SIG-M5 (cell line): ENCODE results near the gene NOG.

Source experiments
- DNase-seq: peaks from one replicate; lab custom pipeline; 2025; lab: John Stamatoyannopoulos, UW

Gene NOG

DNA sequence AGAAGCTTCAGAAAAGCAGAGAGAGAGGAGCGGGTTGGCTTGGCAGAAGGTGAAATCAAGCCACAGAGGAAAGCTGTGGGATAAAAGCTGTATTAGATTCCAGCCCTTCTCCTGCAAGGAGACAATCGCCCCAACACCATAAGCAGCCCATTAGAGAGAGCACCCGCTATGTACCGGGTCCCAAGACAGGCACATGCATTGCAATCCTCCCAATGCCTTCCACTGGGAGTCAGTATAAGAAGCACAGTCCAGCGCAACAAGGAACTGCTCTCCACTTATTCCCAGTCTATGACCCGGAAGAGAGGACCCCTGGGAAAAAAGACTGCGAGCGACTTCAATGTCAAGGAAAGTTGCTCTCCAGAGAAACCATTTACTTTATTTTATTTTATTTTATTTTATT, 43.8 kb downstream of the NOG start:
- DNase-seq = no peak

DNA sequence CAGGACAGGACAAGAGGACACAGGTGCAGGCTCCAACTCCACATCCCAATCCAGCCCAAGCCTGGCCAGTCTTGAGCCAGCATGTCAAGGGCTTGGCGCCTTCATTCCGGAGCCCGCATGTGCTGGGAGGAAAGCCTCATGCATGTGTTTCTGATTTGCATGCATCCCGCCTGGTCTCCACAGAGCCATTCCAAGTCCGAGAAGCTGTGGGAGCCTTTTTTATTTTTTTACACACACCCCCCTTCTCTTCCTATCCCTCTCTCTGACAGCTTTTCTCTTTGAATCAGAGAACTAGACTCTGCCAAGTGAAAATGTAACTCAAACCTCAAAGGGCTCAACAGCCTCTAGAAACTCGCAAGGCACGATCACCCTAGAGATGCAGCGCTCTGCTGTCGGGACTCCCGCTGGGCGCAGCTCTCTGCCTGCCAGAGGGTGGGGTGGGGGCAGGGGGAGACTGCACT, 45.1 kb downstream of the NOG start:
- DNase-seq = no peak

GRCh38 chr17:56639517-56639916, 46.0 kb downstream of the NOG start:
- no peak for DNase-seq

- DNase-seq = no peak
Measured at GRCh38 chr17:56640116-56640515, 46.6 kb downstream of the NOG start.

- DNase-seq = no peak
Measured at GRCh38 chr17:56641373-56641772, 47.9 kb downstream of the NOG start.

- no peak for DNase-seq
Measured at GRCh38 chr17:56641894-56642293, 48.4 kb downstream of the NOG start.

DNA sequence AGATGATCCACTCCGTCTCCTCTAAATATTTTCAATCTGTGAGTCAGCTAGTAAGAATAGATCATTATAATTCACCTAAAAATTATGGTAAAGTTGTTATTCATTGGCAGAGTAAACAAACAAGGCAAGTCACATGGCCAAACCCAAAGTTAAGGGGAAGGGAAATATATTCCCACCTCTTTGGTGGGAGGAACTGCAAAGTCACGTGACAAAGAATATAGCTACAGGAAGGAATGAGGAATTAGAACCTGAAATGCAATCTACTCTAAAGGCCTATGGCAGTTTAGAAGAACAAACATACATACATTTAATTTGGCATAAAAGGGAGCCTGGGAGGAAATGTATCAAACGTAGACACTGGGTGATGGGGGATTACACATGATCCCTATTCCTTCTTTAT, 48.9 kb downstream of the NOG start:
- no peak for DNase-seq
